Endothelial cell of umbilical vein (primary cell): ENCODE results near the gene EFS. TPM values are rescaled to one million over a fixed set of nuclear protein-coding genes. Genes with fewer than 3 reads are reported as not detected.

Experiments used
- BruUV-seq: library from RNA; stranded (reverse); fragments of 400-500 nt; replicated peaks from 2 replicates; lab custom pipeline; 2021; lab: Mats Ljungman, UMichigan
- CTCF ChIA-PET: fragments of 300-600, 350-600 bp; sonication (Branson Sonifier 250); formaldehyde crosslinking; loops from one replicate; lab custom pipeline; 2021; ENCODE audit warnings: antibody characterized with exemption, inconsistent platforms; lab: Charles Lee
- POLR2A ChIA-PET: fragments of 300-600, 350-600 bp; sonication (Branson Sonifier 250); formaldehyde crosslinking; loops from one replicate; lab custom pipeline; 2021; ENCODE audit warnings: antibody characterized with exemption, inconsistent platforms; lab: Charles Lee
- DNase-seq: peaks from one replicate; pipeline ENCODE4 v3.0.0-alpha.2; 2011; ENCODE audit warnings: low read depth, low spot score
- FAIRE-seq: peaks from 2 replicates; lab custom pipeline; 2011; peaks lifted over from hg19 to GRCh38; lab: Jason Lieb, UNC
- H2AFZ ChIP-seq: 2 replicates; pipeline ENCODE4 v1.6.0; 2012; ENCODE audit warnings: low read depth, low read length, control low read depth, inconsistent platforms
- H3K27ac ChIP-seq: 2 replicates; pipeline ENCODE4 v1.5.1; 2011; ENCODE audit warnings: low read depth, mild to moderate bottlenecking, control low read depth, low read length, moderate library complexity; ENCODE audit not compliant: insufficient read depth
- H3K27me3 ChIP-seq, 2 experiments: 2 replicates each; pipeline versions ENCODE4 v1.6.0 to v1.6.1; 2011; ENCODE audit warnings: low read length in 2 of 2, mixed read lengths in 1 of 2; ENCODE audit not compliant: control insufficient read depth in 2 of 2, insufficient read depth in 2 of 2
- H3K36me3 ChIP-seq, 2 experiments: 2 replicates in 1 of 2; 3 replicates in 1 of 2; pipeline ENCODE4 v1.5.1; 2011; ENCODE audit warnings: low read length in 2 of 2, mild to moderate bottlenecking in 1 of 2, moderate library complexity in 1 of 2; ENCODE audit not compliant: control insufficient read depth in 2 of 2, insufficient read depth in 2 of 2; ENCODE audit errors: extremely low read depth in 1 of 2
- H3K4me1 ChIP-seq: 3 replicates; pipeline ENCODE4 v1.5.1; 2011; ENCODE audit warnings: mild to moderate bottlenecking, low read length; ENCODE audit not compliant: control insufficient read depth, insufficient read depth; ENCODE audit errors: extremely low read depth
- H3K4me2 ChIP-seq: 2 replicates; pipeline ENCODE4 v1.6.1; 2011; ENCODE audit warnings: low read length, control low read depth, mixed read lengths; ENCODE audit not compliant: insufficient read depth
- H3K4me3 ChIP-seq, 3 experiments: fragments of 200-600 bp in 1 of 3; sonication (generic), shearing (Covaris generic) in 1 of 3; replicated peaks in 1 of 3; 2 replicates each; pipeline ENCODE4 v1.5.1; 2011 to 2016; ENCODE audit warnings: control low read depth in 3 of 3, low read length in 3 of 3, mild to moderate bottlenecking in 2 of 3, inconsistent platforms in 1 of 3, low read depth in 1 of 3, moderate library complexity in 1 of 3; ENCODE audit not compliant: insufficient read depth in 1 of 3
- H3K79me2 ChIP-seq: 2 replicates; pipeline ENCODE4 v1.6.0; 2012; ENCODE audit warnings: low read length, inconsistent platforms; ENCODE audit not compliant: control insufficient read depth, insufficient read depth
- H3K9ac ChIP-seq: replicated peaks from 2 replicates; pipeline ENCODE3; 2011; ENCODE audit warnings: low read length, control low read depth; ENCODE audit not compliant: insufficient read depth; ENCODE audit errors: extremely low read depth
- H3K9me1 ChIP-seq: replicated peaks from 3 replicates; pipeline ENCODE4 v1.6.0; 2011; ENCODE audit warnings: mild to moderate bottlenecking, low read length; ENCODE audit not compliant: control insufficient read depth, insufficient read depth; ENCODE audit errors: extremely low read depth
- H3K9me3 ChIP-seq: replicated peaks from 2 replicates; pipeline ENCODE4 v1.5.1; 2012; ENCODE audit warnings: low read length, inconsistent platforms; ENCODE audit not compliant: control insufficient read depth, insufficient read depth
- H4K20me1 ChIP-seq: replicated peaks from 2 replicates; pipeline ENCODE3; 2011; ENCODE audit warnings: mild to moderate bottlenecking, low read length; ENCODE audit not compliant: control insufficient read depth, insufficient read depth; ENCODE audit errors: extremely low read depth
- CTCF ChIP-seq, 2 donors: IDR thresholded peaks; 1 replicate in 1 of 2; 2 replicates in 1 of 2; pipeline ENCODE4 v1.5.1; 2011; ENCODE audit warnings: low read length in 2 of 2, mild to moderate bottlenecking in 2 of 2, moderate library complexity in 2 of 2, control low read depth in 1 of 2, inconsistent platforms in 1 of 2, low read depth in 1 of 2; ENCODE audit not compliant: insufficient read depth in 1 of 2; ENCODE audit errors: extremely low read depth in 1 of 2
- EZH2 ChIP-seq: IDR thresholded peaks from 2 replicates; pipeline ENCODE4 v1.6.1; 2012; ENCODE audit warnings: borderline replicate concordance, low read depth, mild to moderate bottlenecking, moderate library complexity, low read length, inconsistent platforms; ENCODE audit not compliant: severe bottlenecking
- FOS ChIP-seq: IDR thresholded peaks from 2 replicates; pipeline ENCODE4 v1.6.1; 2011; ENCODE audit warnings: mild to moderate bottlenecking, low read length, moderate library complexity, borderline replicate concordance; ENCODE audit not compliant: insufficient read depth
- GATA2 ChIP-seq: IDR thresholded peaks from 2 replicates; pipeline ENCODE4 v1.7.0; 2011; ENCODE audit warnings: low read depth, mild to moderate bottlenecking, moderate library complexity, mixed read lengths, low read length; ENCODE audit not compliant: insufficient read length, insufficient read depth
- JUN ChIP-seq: IDR thresholded peaks from 2 replicates; pipeline ENCODE4 v1.6.1; 2011; ENCODE audit warnings: borderline replicate concordance, low read depth; ENCODE audit not compliant: insufficient read length, insufficient read depth
- MYC ChIP-seq: IDR thresholded peaks from one replicate; pipeline ENCODE4 v1.6.1; 2011; ENCODE audit warnings: mild to moderate bottlenecking, low read depth, low read length
- POLR2A ChIP-seq: IDR thresholded peaks from 2 replicates; pipeline ENCODE4 v1.6.1; 2012; ENCODE audit warnings: low read depth, mild to moderate bottlenecking, control low read depth, low read length
- POLR2AphosphoS5 ChIP-seq: IDR thresholded peaks from 2 replicates; pipeline ENCODE4 v1.6.1; 2012; ENCODE audit warnings: low read depth, mild to moderate bottlenecking, control low read depth, low read length, moderate library complexity; ENCODE audit not compliant: insufficient read depth
- dilution Hi-C: fragments of 300-500 bp; cut with MboI; formaldehyde crosslinking; loops from one replicate; pipeline ENCODE4 v1.15.0; 2019; ENCODE audit warnings: low sequenced_read_pairs; ENCODE audit not compliant: extremely low pct_ligation_motif_present
- intact Hi-C: fragments of 100-400 bp; cut with micrococcal nuclease; formaldehyde crosslinking; loops from one replicate; pipeline ENCODE4 v1.10.0; 2022
- polyA plus RNA-seq, 4 experiments: library from polyadenylated mRNA; depleted of rRNA in 3 of 4; stranded (reverse) in 3 of 4; unstranded in 1 of 4; fragments of >200 nt; gene quantifications; 2 replicates each; pipeline versions ENCODE4 v1.2.1 to v1.2.3, GENCODE V29; 2011 to 2012; ENCODE audit warnings: missing spikeins in 1 of 4
- total RNA-seq: library from RNA; stranded (reverse); gene quantifications from 2 replicates; pipeline ENCODE4 v1.2.3, GENCODE V29; 2021
- TF ChIP-seq, protein P1 (sequence below): IDR thresholded peaks from 2 replicates; pipeline ENCODE4 v1.6.1; 2011; ENCODE audit not compliant: insufficient read depth, insufficient read length

Gene EFS
- total and polyA plus RNA-seq, 2 donors (not counting 3 experiments of a cell fraction or from before 2014, with no cell fraction given) = 0.03 to 0.13 TPM

DNA sequence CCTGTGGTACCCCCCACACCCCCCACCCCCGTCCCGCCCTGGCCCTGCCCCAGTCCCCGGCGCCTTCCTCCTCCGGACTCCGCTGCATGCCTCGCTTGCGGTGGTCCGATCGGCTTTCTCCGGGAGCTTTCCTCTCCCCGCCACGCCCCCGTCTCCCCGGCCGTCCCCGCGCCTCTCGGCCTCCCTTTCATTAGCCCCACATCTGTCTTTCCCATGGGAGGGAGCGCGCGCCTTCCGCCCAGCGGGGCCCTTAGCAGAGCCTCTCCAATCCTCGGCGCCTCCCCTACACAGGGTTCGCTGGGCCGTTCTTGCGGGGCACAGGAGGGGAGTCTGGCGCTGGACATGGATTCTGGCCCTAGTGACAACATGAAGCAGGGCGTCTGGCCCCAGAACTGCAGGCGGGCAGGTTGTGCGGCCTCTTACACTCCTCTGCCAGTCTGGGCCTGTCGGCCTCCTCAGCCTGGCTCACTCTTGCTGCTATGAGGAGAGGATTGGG, 1.5 kb upstream of the EFS start:
- H3K9me1 ChIP-seq = no peaks in the 10 kb centered on the region
- no peak overlapping the region for H3K4me2 ChIP-seq
- H3K36me3 ChIP-seq = no peaks in the 10 kb centered on the region
- dilution Hi-C loops = no loop called here
- no peak overlapping the region for H3K27ac ChIP-seq
- H4K20me1 ChIP-seq = no peaks in the 10 kb centered on the region
- no peak overlapping the region for H3K9ac ChIP-seq
- peaks cover 42 to 47% of the 10 kb centered on the region in 2 experiments for H3K27me3 ChIP-seq
- no TSS peak for BruUV-seq
- H3K4me3 ChIP-seq = no peak overlapping the region
- FAIRE-seq (no peak), DNase-seq (no peak)
- no peak overlapping the region for H2AFZ ChIP-seq
- CTCF ChIA-PET = no interaction called here
- H3K4me1 ChIP-seq = no peaks in the 10 kb centered on the region
- TF ChIP-seq FOS = no peak
- no peak for TF ChIP-seq POLR2AphosphoS5
- TF ChIP-seq POLR2A = no peak
- TF ChIP-seq JUN = no peak
- TF ChIP-seq MYC = no peak
- TF ChIP-seq EZH2 = no peak
- TF ChIP-seq CTCF (IDR thresholded peaks at IDR 0.05; ENCODE audit: extremely low read depth in 1 of 2, insufficient read depth in 1 of 2, low read depth in 1 of 2, low read length in 2 of 2) = no peak
- TF ChIP-seq, protein P1, sequence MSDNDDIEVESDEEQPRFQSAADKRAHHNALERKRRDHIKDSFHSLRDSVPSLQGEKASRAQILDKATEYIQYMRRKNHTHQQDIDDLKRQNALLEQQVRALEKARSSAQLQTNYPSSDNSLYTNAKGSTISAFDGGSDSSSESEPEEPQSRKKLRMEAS = no peak
- no peak for TF ChIP-seq GATA2
- intact Hi-C loops = no loop called here
- no peaks in the 10 kb centered on the region for H3K9me3 ChIP-seq
- POLR2A ChIA-PET = no interaction called here
- H3K79me2 ChIP-seq = no peaks in the 10 kb centered on the region
